Endothelial cell (in vitro differentiated cells): ENCODE measurements around the gene UQCC5. TPM values are rescaled to one million over a fixed set of nuclear protein-coding genes. Genes with fewer than 3 reads are reported as not detected.

Experiments
- DNase-seq: peaks from one replicate; pipeline ENCODE4 v3.0.0; 2021; ENCODE audit warnings: low spot score
- H3K27ac Mint-ChIP-seq: one replicate; pipeline ENCODE4 v1.8.0; 2021; ENCODE audit warnings: mixed read lengths, inconsistent platforms; ENCODE audit not compliant: unreplicated experiment
- H3K27me3 Mint-ChIP-seq: one replicate; pipeline ENCODE4 v1.8.0; 2021; ENCODE audit warnings: mild to moderate bottlenecking, moderate library complexity, mixed read lengths, inconsistent platforms; ENCODE audit not compliant: unreplicated experiment
- H3K36me3 Mint-ChIP-seq: one replicate; pipeline ENCODE4 v1.8.0; 2021; ENCODE audit warnings: mild to moderate bottlenecking, low read depth, mixed read lengths, inconsistent platforms; ENCODE audit not compliant: unreplicated experiment
- H3K4me1 Mint-ChIP-seq: one replicate; pipeline ENCODE4 v1.8.0; 2021; ENCODE audit warnings: mild to moderate bottlenecking, mixed read lengths, inconsistent platforms; ENCODE audit not compliant: unreplicated experiment
- H3K4me3 Mint-ChIP-seq: one replicate; pipeline ENCODE4 v1.8.0; 2021; ENCODE audit warnings: mild to moderate bottlenecking, mixed read lengths, inconsistent platforms; ENCODE audit not compliant: unreplicated experiment
- H3K9me3 Mint-ChIP-seq: one replicate; pipeline ENCODE4 v1.8.0; 2021; ENCODE audit warnings: mixed read lengths, inconsistent platforms; ENCODE audit not compliant: unreplicated experiment
- total RNA-seq: library from RNA; stranded (reverse); fragmentation: NEBNext Ultra II Directional; extraction: Animal tissue kit (Norgen Biotek cat#: 25700); gene quantifications from one replicate; pipeline ENCODE4 v1.2.1, GENCODE V29; 2021; ENCODE audit not compliant: unreplicated experiment
- TF ChIP-seq, protein P1 (sequence below): fragments of 200-600 bp; sonication (generic); IDR thresholded peaks from one replicate; pipeline ENCODE4 v1.5.0; 2021; ENCODE audit warnings: antibody characterized with exemption; ENCODE audit not compliant: unreplicated experiment

UQCC5 gene
- total RNA-seq, 1 donor from 2014 or later, result 13.3 TPM

GRCh38 chr3:52503788-52504424 is 32.5 kb upstream of the UQCC5 start:
- Mint-ChIP-seq H3K36me3 (peaks cover 40% of the 10 kb centered on the region), H3K4me3 (no peak overlapping the region), H3K4me1 (peaks cover 18% of the 10 kb centered on the region), H3K9me3 (no peaks in the 10 kb centered on the region), H3K27me3 (peaks cover 3% of the 10 kb centered on the region), H3K27ac (no peak overlapping the region)
- TF ChIP-seq, protein P1, sequence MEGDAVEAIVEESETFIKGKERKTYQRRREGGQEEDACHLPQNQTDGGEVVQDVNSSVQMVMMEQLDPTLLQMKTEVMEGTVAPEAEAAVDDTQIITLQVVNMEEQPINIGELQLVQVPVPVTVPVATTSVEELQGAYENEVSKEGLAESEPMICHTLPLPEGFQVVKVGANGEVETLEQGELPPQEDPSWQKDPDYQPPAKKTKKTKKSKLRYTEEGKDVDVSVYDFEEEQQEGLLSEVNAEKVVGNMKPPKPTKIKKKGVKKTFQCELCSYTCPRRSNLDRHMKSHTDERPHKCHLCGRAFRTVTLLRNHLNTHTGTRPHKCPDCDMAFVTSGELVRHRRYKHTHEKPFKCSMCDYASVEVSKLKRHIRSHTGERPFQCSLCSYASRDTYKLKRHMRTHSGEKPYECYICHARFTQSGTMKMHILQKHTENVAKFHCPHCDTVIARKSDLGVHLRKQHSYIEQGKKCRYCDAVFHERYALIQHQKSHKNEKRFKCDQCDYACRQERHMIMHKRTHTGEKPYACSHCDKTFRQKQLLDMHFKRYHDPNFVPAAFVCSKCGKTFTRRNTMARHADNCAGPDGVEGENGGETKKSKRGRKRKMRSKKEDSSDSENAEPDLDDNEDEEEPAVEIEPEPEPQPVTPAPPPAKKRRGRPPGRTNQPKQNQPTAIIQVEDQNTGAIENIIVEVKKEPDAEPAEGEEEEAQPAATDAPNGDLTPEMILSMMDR, result no peak
- DNase-seq, result no peak

GRCh38 chr3:52504977-52505376 is 31.4 kb upstream of the UQCC5 start:
- Mint-ChIP-seq H3K36me3 (peaks cover 50% of the 10 kb centered on the region), H3K4me1 (peaks cover 13% of the 10 kb centered on the region), H3K4me3 (peak overlapping the region; percentile 37), H3K9me3 (no peaks in the 10 kb centered on the region), H3K27me3 (peaks cover 5% of the 10 kb centered on the region), H3K27ac (no peak overlapping the region)
- TF ChIP-seq, protein P1, result no peak
- DNase-seq, result no peak

DNA sequence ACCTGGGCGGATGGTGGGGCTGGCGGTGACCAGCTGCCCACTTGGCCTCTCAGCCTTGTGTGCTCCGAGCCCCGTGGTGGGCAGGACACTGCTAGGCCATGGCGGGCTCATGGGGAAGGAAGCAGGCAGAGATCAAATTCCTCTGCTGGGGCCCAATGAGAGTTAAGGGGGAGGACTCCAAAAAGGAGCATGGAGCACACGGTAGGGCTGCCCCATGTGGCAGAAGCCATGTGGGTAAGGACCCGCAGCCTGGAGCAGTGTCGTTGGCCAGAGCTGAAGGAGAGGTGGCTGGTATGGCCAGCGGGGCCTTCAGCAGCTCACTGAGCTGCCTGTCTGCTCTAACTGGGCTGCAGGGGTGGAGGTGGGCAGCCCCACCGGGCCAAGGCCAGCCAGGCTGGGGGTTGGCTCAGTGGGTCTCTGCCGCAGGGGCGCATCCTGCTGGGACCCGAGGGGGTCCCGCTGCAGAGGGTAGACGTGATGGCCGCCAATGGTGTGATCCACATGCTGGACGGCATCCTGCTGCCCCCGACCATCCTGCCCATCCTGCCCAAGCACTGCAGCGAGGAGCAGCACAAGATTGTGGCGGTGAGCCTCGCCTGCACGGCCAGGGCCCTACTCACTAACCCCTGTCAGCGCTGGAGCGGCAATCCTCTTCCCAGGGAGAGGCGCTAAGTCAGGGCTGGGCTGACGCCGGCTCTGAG is 30.0 kb upstream of the UQCC5 start:
- peaks cover 46% of the 10 kb centered on the region for H3K36me3 Mint-ChIP-seq
- peaks cover 8% of the 10 kb centered on the region for H3K27me3 Mint-ChIP-seq
- no peak overlapping the region for H3K27ac Mint-ChIP-seq
- peaks cover 3% of the 10 kb centered on the region for H3K4me1 Mint-ChIP-seq
- TF ChIP-seq, protein P1, result no peak
- no peak overlapping the region for H3K4me3 Mint-ChIP-seq
- H3K9me3 Mint-ChIP-seq, result no peaks in the 10 kb centered on the region
- no peak for DNase-seq

- Mint-ChIP-seq H3K27me3 (peaks cover 9% of the 10 kb centered on the region), H3K36me3 (peaks cover 47% of the 10 kb centered on the region), H3K4me3 (peak overlapping the region; percentile 66), H3K9me3 (no peaks in the 10 kb centered on the region), H3K27ac (peak overlapping the region; percentile 4), H3K4me1 (peaks cover 3% of the 10 kb centered on the region)
- no peak for DNase-seq
- TF ChIP-seq, protein P1, result no peak
These were observed 29.0 kb upstream of the UQCC5 start for GRCh38 chr3:52507359-52507758.

DNA sequence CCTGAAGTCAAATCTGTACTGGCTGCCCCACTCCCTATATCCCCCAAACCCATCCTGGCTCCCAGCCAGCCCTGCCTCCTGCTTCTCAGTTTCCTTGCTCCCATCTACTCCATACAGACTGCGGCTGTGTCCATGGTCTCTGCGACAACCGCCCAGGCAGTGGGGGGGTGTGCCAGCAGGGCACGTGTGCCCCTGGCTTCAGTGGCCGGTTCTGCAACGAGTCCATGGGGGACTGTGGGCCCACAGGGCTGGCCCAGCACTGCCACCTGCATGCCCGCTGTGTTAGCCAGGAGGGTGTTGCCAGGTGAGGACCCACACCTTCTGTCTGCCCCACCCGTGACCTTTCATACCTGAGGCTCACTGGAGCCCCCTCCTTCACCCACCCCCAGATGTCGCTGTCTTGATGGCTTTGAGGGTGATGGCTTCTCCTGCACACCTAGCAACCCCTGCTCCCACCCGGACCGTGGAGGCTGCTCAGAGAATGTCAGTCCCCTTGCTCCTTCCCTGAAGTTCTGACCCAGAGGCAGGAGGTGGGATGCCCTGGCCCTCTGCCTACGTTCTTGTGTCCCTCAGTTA is 26.6 kb upstream of the UQCC5 start:
- H3K4me3 Mint-ChIP-seq, result no peak overlapping the region

More for the DNA sequence above, 26.6 kb upstream of the UQCC5 start:
- Mint-ChIP-seq H3K27ac (no peak overlapping the region), H3K27me3 (peaks cover 13% of the 10 kb centered on the region), H3K36me3 (peaks cover 45% of the 10 kb centered on the region), H3K4me1 (peaks cover 3% of the 10 kb centered on the region), H3K9me3 (no peaks in the 10 kb centered on the region)
- no peak for DNase-seq
- TF ChIP-seq, protein P1, result no peak
